HEK293 (cell line): ENCODE data around the gene SLC12A3.

ENCODE experiments used
- CTCF ChIA-PET: fragments of 350-600 bp; formaldehyde crosslinking; extraction: SDS; loops from one replicate; lab custom pipeline; 2021; ENCODE audit warnings: antibody characterized with exemption; lab: Yijun Ruan, JAX
- POLR2A ChIA-PET: fragments of 300-600 bp; formaldehyde crosslinking; extraction: SDS; loops from one replicate; lab custom pipeline; 2020; ENCODE audit warnings: antibody characterized with exemption, inconsistent platforms; lab: Yijun Ruan, JAX
- H3K27ac ChIP-seq: fragments of 200-500 bp; sonication (Bioruptor generic); 2 replicates; pipeline ENCODE4 v1.5.1; 2014; ENCODE audit warnings: low read depth, low read length, control low read depth, inconsistent platforms; ENCODE audit errors: extremely low read depth
- H3K36me3 ChIP-seq, 2 experiments: fragments of 200-500 bp in 1 of 2; sonication (Bioruptor generic) in 1 of 2; 1 replicate in 1 of 2; 2 replicates in 1 of 2; pipeline ENCODE4 v1.5.1; 2014 to 2017; ENCODE audit warnings: inconsistent platforms in 2 of 2, low read length in 2 of 2; ENCODE audit not compliant: control insufficient read depth in 2 of 2, insufficient read depth in 1 of 2
- H3K4me1 ChIP-seq: fragments of 200-500 bp; sonication (Bioruptor generic); 2 replicates; pipeline ENCODE4 v1.5.1; 2014; ENCODE audit warnings: mild to moderate bottlenecking, low read length, inconsistent platforms; ENCODE audit not compliant: control insufficient read depth, insufficient read depth
- H3K4me3 ChIP-seq: 2 replicates; pipeline ENCODE4 v1.5.1; 2011; ENCODE audit warnings: low read depth, mild to moderate bottlenecking, control low read depth, low read length, moderate library complexity
- H3K9me3 ChIP-seq: fragments of 200-500 bp; sonication (Bioruptor generic); 2 replicates; pipeline ENCODE4 v1.5.1; 2014; ENCODE audit warnings: low read depth, low read length, inconsistent platforms; ENCODE audit not compliant: control insufficient read depth, insufficient read depth
- GLIS2 ChIP-seq: fragments of 450-650 bp; formaldehyde crosslinking; IDR thresholded peaks from 2 replicates; pipeline ENCODE4 v1.5.1; 2016; ENCODE audit warnings: missing biosample characterization, missing genetic modification characterization
- HOXA7 ChIP-seq: sonication (generic); formaldehyde crosslinking; IDR thresholded peaks from 2 replicates; pipeline ENCODE4 v1.8.1; 2022; ENCODE audit warnings: missing genetic modification reagents, borderline replicate concordance
- HOXD13 ChIP-seq: sonication (generic); formaldehyde crosslinking; IDR thresholded peaks from 2 replicates; pipeline ENCODE4 v1.8.0; 2022; ENCODE audit warnings: missing genetic modification reagents, borderline replicate concordance
- IKZF3 ChIP-seq: fragments of 450-650 bp; IDR thresholded peaks from 2 replicates; pipeline ENCODE4 v1.5.0; 2018; ENCODE audit warnings: missing biosample characterization, mild to moderate bottlenecking, missing genetic modification characterization, moderate library complexity
- PRDM1 ChIP-seq: fragments of 450-650 bp; formaldehyde crosslinking; IDR thresholded peaks from 2 replicates; pipeline ENCODE4; 2016; ENCODE audit warnings: missing biosample characterization, missing genetic modification characterization
- RBAK ChIP-seq: fragments of 450-650 bp; formaldehyde crosslinking; IDR thresholded peaks from 2 replicates; pipeline ENCODE4 v1.5.1; 2016; ENCODE audit warnings: missing biosample characterization, missing genetic modification characterization
- REPIN1 ChIP-seq: fragments of 450-650 bp; formaldehyde crosslinking; IDR thresholded peaks from 2 replicates; pipeline ENCODE4 v1.5.1; 2017; ENCODE audit warnings: missing biosample characterization, missing genetic modification characterization, low read depth
- SCRT2 ChIP-seq: fragments of 450-650 bp; formaldehyde crosslinking; IDR thresholded peaks from 2 replicates; pipeline ENCODE4 v1.5.1; 2016; ENCODE audit warnings: missing biosample characterization, missing genetic modification characterization
- WT1 ChIP-seq: fragments of 450-650 bp; formaldehyde crosslinking; IDR thresholded peaks from 2 replicates; pipeline ENCODE4 v1.5.1; 2016; ENCODE audit warnings: missing biosample characterization, missing genetic modification characterization
- ZFHX2 ChIP-seq: fragments of 450-650 bp; formaldehyde crosslinking; conservative IDR thresholded peaks from 2 replicates; pipeline ENCODE4 v1.5.1; 2016; ENCODE audit warnings: missing biosample characterization, missing genetic modification characterization
- ZIC2 ChIP-seq: fragments of 450-650 bp; formaldehyde crosslinking; IDR thresholded peaks from 2 replicates; pipeline ENCODE4 v1.5.1; 2016; ENCODE audit warnings: missing biosample characterization, missing genetic modification characterization
- ZNF121 ChIP-seq: fragments of 450-650 bp; formaldehyde crosslinking; IDR thresholded peaks from 2 replicates; pipeline ENCODE4 v1.5.1; 2016; ENCODE audit warnings: missing biosample characterization, missing genetic modification characterization
- ZNF132 ChIP-seq: fragments of 450-650 bp; formaldehyde crosslinking; IDR thresholded peaks from 2 replicates; pipeline ENCODE4 v1.5.1; 2017; ENCODE audit warnings: missing biosample characterization, missing genetic modification characterization, borderline replicate concordance
- ZNF155 ChIP-seq: fragments of 450-650 bp; formaldehyde crosslinking; IDR thresholded peaks from 2 replicates; pipeline ENCODE4 v1.5.1; 2016; ENCODE audit warnings: missing biosample characterization, missing genetic modification characterization
- ZNF157 ChIP-seq: fragments of 450-650 bp; formaldehyde crosslinking; IDR thresholded peaks from 2 replicates; pipeline ENCODE4 v1.5.1; 2016; ENCODE audit warnings: missing biosample characterization, missing genetic modification characterization
- ZNF174 ChIP-seq: fragments of 450-650 bp; formaldehyde crosslinking; IDR thresholded peaks from 2 replicates; pipeline ENCODE4 v1.5.0; 2017; ENCODE audit warnings: missing biosample characterization, mild to moderate bottlenecking, missing genetic modification characterization
- ZNF175 ChIP-seq: fragments of 450-650 bp; formaldehyde crosslinking; IDR thresholded peaks from 2 replicates; pipeline ENCODE4 v1.5.1; 2016; ENCODE audit warnings: missing biosample characterization, missing genetic modification characterization
- ZNF391 ChIP-seq: fragments of 450-650 bp; formaldehyde crosslinking; IDR thresholded peaks from 2 replicates; pipeline ENCODE4 v1.5.1; 2016; ENCODE audit warnings: low read depth, missing biosample characterization, missing genetic modification characterization, borderline replicate concordance
- ZNF416 ChIP-seq: fragments of 450-650 bp; formaldehyde crosslinking; IDR thresholded peaks from 2 replicates; pipeline ENCODE4 v1.5.1; 2016; ENCODE audit warnings: missing biosample characterization, missing genetic modification characterization
- ZNF449 ChIP-seq: fragments of 450-650 bp; formaldehyde crosslinking; IDR thresholded peaks from 2 replicates; pipeline ENCODE4 v1.5.1; 2017; ENCODE audit warnings: missing biosample characterization, mild to moderate bottlenecking, missing genetic modification characterization, moderate library complexity
- ZNF48 ChIP-seq: fragments of 450-650 bp; formaldehyde crosslinking; IDR thresholded peaks from 2 replicates; pipeline ENCODE4 v1.5.1; 2016; ENCODE audit warnings: missing biosample characterization, missing genetic modification characterization
- ZNF501 ChIP-seq: fragments of 450-650 bp; formaldehyde crosslinking; IDR thresholded peaks from 2 replicates; pipeline ENCODE4 v1.5.1; 2016; ENCODE audit warnings: missing biosample characterization, missing genetic modification characterization
- ZNF513 ChIP-seq: fragments of 450-650 bp; IDR thresholded peaks from 2 replicates; pipeline ENCODE4 v1.5.1; 2018; ENCODE audit warnings: missing biosample characterization, missing genetic modification characterization
- ZNF521 ChIP-seq: fragments of 450-650 bp; formaldehyde crosslinking; IDR thresholded peaks from 2 replicates; pipeline ENCODE4 v1.5.1; 2017; ENCODE audit warnings: missing biosample characterization, mild to moderate bottlenecking, missing genetic modification characterization
- ZNF560 ChIP-seq: fragments of 450-650 bp; formaldehyde crosslinking; IDR thresholded peaks from 2 replicates; pipeline ENCODE4 v1.5.1; 2017; ENCODE audit warnings: missing biosample characterization, missing genetic modification characterization, borderline replicate concordance
- ZNF621 ChIP-seq: fragments of 450-650 bp; formaldehyde crosslinking; IDR thresholded peaks from 2 replicates; pipeline ENCODE4 v1.5.1; 2017; ENCODE audit warnings: missing biosample characterization, missing genetic modification characterization
- ZNF645 ChIP-seq: fragments of 450-650 bp; formaldehyde crosslinking; IDR thresholded peaks from 2 replicates; pipeline ENCODE4; 2016; ENCODE audit warnings: missing biosample characterization, missing genetic modification characterization
- ZNF654 ChIP-seq: fragments of 450-650 bp; formaldehyde crosslinking; IDR thresholded peaks from 2 replicates; pipeline ENCODE4 v1.5.1; 2016; ENCODE audit warnings: low read depth, missing biosample characterization, missing genetic modification characterization
- ZNF664 ChIP-seq: fragments of 450-650 bp; formaldehyde crosslinking; IDR thresholded peaks from 2 replicates; pipeline ENCODE4 v1.5.1; 2016; ENCODE audit warnings: missing biosample characterization, missing genetic modification characterization
- ZNF777 ChIP-seq: fragments of 450-650 bp; formaldehyde crosslinking; IDR thresholded peaks from 2 replicates; pipeline ENCODE4 v1.5.1; 2017; ENCODE audit warnings: missing biosample characterization, missing genetic modification characterization, borderline replicate concordance
- ZNF830 ChIP-seq: fragments of 450-650 bp; IDR thresholded peaks from 2 replicates; pipeline ENCODE4 v1.5.0; 2018; ENCODE audit warnings: missing biosample characterization, missing genetic modification characterization, low read depth, mild to moderate bottlenecking, moderate library complexity
- ZXDB ChIP-seq: fragments of 450-650 bp; formaldehyde crosslinking; IDR thresholded peaks from 2 replicates; pipeline ENCODE4 v1.5.1; 2016; ENCODE audit warnings: missing biosample characterization, missing genetic modification characterization

Gene SLC12A3

GRCh38 chr16:56830669-56831068, 34.3 kb upstream of the SLC12A3 start:
- no peak overlapping the region for H3K4me3 ChIP-seq
- H3K9me3 ChIP-seq = no peaks in the 10 kb centered on the region
- H3K4me1 ChIP-seq = no peaks in the 10 kb centered on the region
- peaks cover 5 to 77% of the 10 kb centered on the region in 2 experiments; a peak in 2 of 3 replicates for H3K36me3 ChIP-seq
- POLR2A ChIA-PET = no interaction called here
- CTCF ChIA-PET = interaction anchor here (0.6 kb wide), 1 partner anchor 222 kb away, joined by 3 read pairs; no protein-coding TSS in a partner anchor
- H3K27ac ChIP-seq = no peak overlapping the region
- no peak for TF ChIP-seq ZNF621 (tag by site-specific recombination)
- TF ChIP-seq ZNF155 (tag by site-specific recombination) = no peak
- no peak for TF ChIP-seq ZIC2 (tag by site-specific recombination)
- no peak for TF ChIP-seq ZNF777 (tag by site-specific recombination)
- TF ChIP-seq HOXD13 (CRISPR knock-in tag) = no peak
- no peak for TF ChIP-seq ZNF654 (tag by site-specific recombination)
- TF ChIP-seq ZNF664 (tag by site-specific recombination) = no peak
- TF ChIP-seq RBAK (tag by site-specific recombination) = no peak
- TF ChIP-seq ZFHX2 (tag by site-specific recombination) = no peak
- TF ChIP-seq ZNF391 (tag by site-specific recombination) = no peak
- no peak for TF ChIP-seq ZXDB (tag by site-specific recombination)
- TF ChIP-seq ZNF132 (tag by site-specific recombination) = no peak
- TF ChIP-seq ZNF175 (tag by site-specific recombination) = no peak
- TF ChIP-seq ZNF416 (tag by site-specific recombination) = no peak
- no peak for TF ChIP-seq ZNF560 (tag by site-specific recombination)
- no peak for TF ChIP-seq WT1 (tag by site-specific recombination)
- no peak for TF ChIP-seq IKZF3 (tag by site-specific recombination)

- ChIA-PET POLR2A (no interaction called here), CTCF (no interaction called here)
- Histone ChIP-seq H3K27ac (no peak overlapping the region), H3K9me3 (no peaks in the 10 kb centered on the region)
- TF ChIP-seq ZNF501 (tag by site-specific recombination) = no peak
- TF ChIP-seq ZNF513 (tag by site-specific recombination) = no peak
- no peak for TF ChIP-seq ZNF449 (tag by site-specific recombination)
- no peak for TF ChIP-seq SCRT2 (tag by site-specific recombination)
- TF ChIP-seq ZNF48 (tag by site-specific recombination) = no peak
- no peak for TF ChIP-seq ZNF521 (tag by site-specific recombination)
- no peak for TF ChIP-seq ZNF121 (tag by site-specific recombination)
- TF ChIP-seq ZNF645 (tag by site-specific recombination) = no peak
- no peak for TF ChIP-seq ZNF157 (tag by site-specific recombination)
- no peak for TF ChIP-seq HOXD13 (CRISPR knock-in tag)
- no peak for TF ChIP-seq ZNF830 (tag by site-specific recombination)
- TF ChIP-seq REPIN1 (tag by site-specific recombination) = no peak
- TF ChIP-seq ZNF174 (tag by site-specific recombination) = no peak
- TF ChIP-seq GLIS2 = no peak
- no peak for TF ChIP-seq PRDM1
- TF ChIP-seq HOXA7 = no peak
- TF ChIP-seq, all 188 proteins: peak for 0
- H3K4me3 ChIP-seq = no peak overlapping the region
- no peaks in the 10 kb centered on the region for H3K4me1 ChIP-seq
- peaks cover 4 to 86% of the 10 kb centered on the region in 2 experiments; a peak in 2 of 3 replicates for H3K36me3 ChIP-seq
Measured at GRCh38 chr16:56832768-56833167, 32.2 kb upstream of the SLC12A3 start.
